ENCODE data around the gene ARHGAP18. TPM values are rescaled to one million over a fixed set of nuclear protein-coding genes. Genes with fewer than 3 reads are reported as not detected.

The ARHGAP18 gene
- total RNA-seq, 1 experiment from 2014 or later = 64.5 TPM

DNA sequence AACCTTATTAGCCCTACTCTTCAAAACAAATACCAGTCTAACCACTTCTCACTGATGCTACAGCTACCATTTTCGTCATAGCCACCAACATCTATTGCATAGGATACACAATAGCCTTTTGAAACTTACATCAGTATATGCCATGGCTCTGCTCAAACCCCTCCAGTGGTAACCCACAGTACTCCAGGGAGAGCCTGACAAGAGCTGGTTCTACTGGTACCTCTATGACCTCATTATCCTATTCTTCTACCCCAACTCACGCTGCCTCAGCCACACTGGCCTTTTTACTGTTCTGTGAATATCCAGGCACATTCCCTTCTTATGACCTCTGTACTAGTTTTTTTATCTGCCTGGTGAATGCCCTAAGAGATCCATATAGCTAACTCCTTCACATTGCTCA is 157.6 kb downstream of the ARHGAP18 start:
- no peaks in the 10 kb centered on the region for H3K27me3 Mint-ChIP-seq (ENCODE audit: unreplicated experiment)
- no peaks in the 10 kb centered on the region for H3K9me3 Mint-ChIP-seq (ENCODE audit: low read depth, unreplicated experiment)
- no peak overlapping the region for H3K27ac Mint-ChIP-seq (ENCODE audit: unreplicated experiment)
- peaks cover 44% of the 10 kb centered on the region for H3K36me3 Mint-ChIP-seq (ENCODE audit: insufficient read depth, unreplicated experiment)
- TF ChIP-seq, protein P1, sequence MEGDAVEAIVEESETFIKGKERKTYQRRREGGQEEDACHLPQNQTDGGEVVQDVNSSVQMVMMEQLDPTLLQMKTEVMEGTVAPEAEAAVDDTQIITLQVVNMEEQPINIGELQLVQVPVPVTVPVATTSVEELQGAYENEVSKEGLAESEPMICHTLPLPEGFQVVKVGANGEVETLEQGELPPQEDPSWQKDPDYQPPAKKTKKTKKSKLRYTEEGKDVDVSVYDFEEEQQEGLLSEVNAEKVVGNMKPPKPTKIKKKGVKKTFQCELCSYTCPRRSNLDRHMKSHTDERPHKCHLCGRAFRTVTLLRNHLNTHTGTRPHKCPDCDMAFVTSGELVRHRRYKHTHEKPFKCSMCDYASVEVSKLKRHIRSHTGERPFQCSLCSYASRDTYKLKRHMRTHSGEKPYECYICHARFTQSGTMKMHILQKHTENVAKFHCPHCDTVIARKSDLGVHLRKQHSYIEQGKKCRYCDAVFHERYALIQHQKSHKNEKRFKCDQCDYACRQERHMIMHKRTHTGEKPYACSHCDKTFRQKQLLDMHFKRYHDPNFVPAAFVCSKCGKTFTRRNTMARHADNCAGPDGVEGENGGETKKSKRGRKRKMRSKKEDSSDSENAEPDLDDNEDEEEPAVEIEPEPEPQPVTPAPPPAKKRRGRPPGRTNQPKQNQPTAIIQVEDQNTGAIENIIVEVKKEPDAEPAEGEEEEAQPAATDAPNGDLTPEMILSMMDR (IDR thresholded peaks at IDR 0.05; ENCODE audit: unreplicated experiment) = no peak
- no peak for DNase-seq
- no TSS peak for BruUV-seq (replicated peaks)
- H3K4me3 Mint-ChIP-seq (ENCODE audit: low read depth, unreplicated experiment) = no peak overlapping the region
- intact Hi-C loops (cut with micrococcal nuclease; ENCODE audit: unreplicated experiment) = no loop called here
- no peaks in the 10 kb centered on the region for H3K4me1 Mint-ChIP-seq (ENCODE audit: low read depth, unreplicated experiment)
- CTCF ChIA-PET = interaction anchor here (0.6 kb wide), 1 partner anchor 1670 kb away, joined by 3 read pairs; no protein-coding TSS in a partner anchor

GRCh38 chr6:129551486-129551885 is 158.5 kb downstream of the ARHGAP18 start:
- DNase-seq = no peak
- no peaks in the 10 kb centered on the region for H3K27me3 Mint-ChIP-seq (ENCODE audit: unreplicated experiment)
- no peak overlapping the region for H3K4me3 Mint-ChIP-seq (ENCODE audit: low read depth, unreplicated experiment)
- TF ChIP-seq, protein P1 (IDR thresholded peaks at IDR 0.05; ENCODE audit: unreplicated experiment) = no peak
- H3K4me1 Mint-ChIP-seq (ENCODE audit: low read depth, unreplicated experiment) = no peaks in the 10 kb centered on the region
- CTCF ChIA-PET = no interaction called here
- peaks cover 43% of the 10 kb centered on the region for H3K36me3 Mint-ChIP-seq (ENCODE audit: insufficient read depth, unreplicated experiment)
- BruUV-seq (replicated peaks) = no TSS peak
- no peak overlapping the region for H3K27ac Mint-ChIP-seq (ENCODE audit: unreplicated experiment)
- intact Hi-C loops (cut with micrococcal nuclease; ENCODE audit: unreplicated experiment) = no loop called here
- H3K9me3 Mint-ChIP-seq (ENCODE audit: low read depth, unreplicated experiment) = no peaks in the 10 kb centered on the region

GRCh38 chr6:129546702-129547101 is 163.3 kb downstream of the ARHGAP18 start:
- H3K4me3 Mint-ChIP-seq (ENCODE audit: low read depth, unreplicated experiment) = no peak overlapping the region
- peaks cover 53% of the 10 kb centered on the region for H3K36me3 Mint-ChIP-seq (ENCODE audit: insufficient read depth, unreplicated experiment)
- no peaks in the 10 kb centered on the region for H3K4me1 Mint-ChIP-seq (ENCODE audit: low read depth, unreplicated experiment)
- no peak for DNase-seq
- CTCF ChIA-PET = interaction anchor here (1.0 kb wide), 1 partner anchor 19 kb away, joined by 3 read pairs; no protein-coding TSS in a partner anchor
- H3K27me3 Mint-ChIP-seq (ENCODE audit: unreplicated experiment) = no peaks in the 10 kb centered on the region
- BruUV-seq (replicated peaks) = no TSS peak
- TF ChIP-seq, protein P1 (IDR thresholded peaks at IDR 0.05; ENCODE audit: unreplicated experiment) = no peak
- intact Hi-C loops (cut with micrococcal nuclease; ENCODE audit: unreplicated experiment) = no loop called here
- H3K9me3 Mint-ChIP-seq (ENCODE audit: low read depth, unreplicated experiment) = no peaks in the 10 kb centered on the region
- no peak overlapping the region for H3K27ac Mint-ChIP-seq (ENCODE audit: unreplicated experiment)

DNA sequence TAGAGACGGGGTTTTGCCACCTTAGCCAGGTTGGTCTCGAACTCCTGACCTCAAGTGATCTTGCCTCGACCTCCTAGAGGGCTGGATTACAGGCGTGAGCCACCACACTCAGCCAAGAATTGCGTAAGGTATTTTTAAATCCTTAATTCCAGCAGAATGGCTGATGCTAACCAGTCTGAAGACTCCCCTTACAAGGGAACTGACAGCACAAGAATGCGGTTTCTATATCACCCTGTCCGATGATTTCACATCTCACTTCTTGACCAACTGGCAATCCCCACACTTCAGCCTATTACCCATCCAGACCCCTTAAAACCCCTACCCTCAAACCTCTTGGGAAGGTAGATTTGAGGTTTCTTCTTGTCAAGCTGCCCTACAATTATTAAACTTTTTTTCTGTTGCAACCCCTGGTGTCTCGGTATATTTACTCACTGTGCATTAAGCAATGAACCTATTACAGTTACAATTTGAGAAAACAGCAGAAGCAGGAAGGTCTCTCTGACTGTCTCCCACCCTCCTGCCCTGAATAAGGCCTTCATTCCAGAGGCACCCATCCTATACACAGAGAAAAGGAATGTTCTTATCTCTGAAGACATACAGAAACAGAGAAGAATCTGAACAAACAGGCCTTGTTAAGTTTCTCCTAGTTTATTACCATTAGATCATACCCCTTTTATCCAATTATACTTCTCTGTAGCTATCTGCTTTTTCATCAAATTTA is 164.9 kb downstream of the ARHGAP18 start:
- H3K27ac Mint-ChIP-seq (ENCODE audit: unreplicated experiment) = no peak overlapping the region
- intact Hi-C loops (cut with micrococcal nuclease; ENCODE audit: unreplicated experiment) = no loop called here
- TF ChIP-seq, protein P1 (IDR thresholded peaks at IDR 0.05; ENCODE audit: unreplicated experiment) = no peak
- no peaks in the 10 kb centered on the region for H3K27me3 Mint-ChIP-seq (ENCODE audit: unreplicated experiment)
- BruUV-seq (replicated peaks) = no TSS peak
- H3K36me3 Mint-ChIP-seq (ENCODE audit: insufficient read depth, unreplicated experiment) = peaks cover 47% of the 10 kb centered on the region
- CTCF ChIA-PET = no interaction called here
- no peaks in the 10 kb centered on the region for H3K4me1 Mint-ChIP-seq (ENCODE audit: low read depth, unreplicated experiment)
- H3K4me3 Mint-ChIP-seq (ENCODE audit: low read depth, unreplicated experiment) = no peak overlapping the region
- no peak for DNase-seq
- H3K9me3 Mint-ChIP-seq (ENCODE audit: low read depth, unreplicated experiment) = no peaks in the 10 kb centered on the region
